Measurements from ENCODE around the gene PCK2.

PCK2 gene

GRCh38 chr14:24077086-24077485, 17.0 kb upstream of the PCK2 start:
- DNase-seq = no peak

GRCh38 chr14:24078146-24078545, 16.0 kb upstream of the PCK2 start:
- DNase-seq = no peak

GRCh38 chr14:24079491-24080141, 14.5 kb upstream of the PCK2 start:
- no peak for DNase-seq

GRCh38 chr14:24080142-24080530, 14.0 kb upstream of the PCK2 start:
- no peak for DNase-seq

- DNase-seq = peak; percentile 61
These were observed 13.0 kb upstream of the PCK2 start for GRCh38 chr14:24080888-24081738.

GRCh38 chr14:24081739-24082211, 12.3 kb upstream of the PCK2 start:
- no peak for DNase-seq

- no peak for DNase-seq
These were observed 11.6 kb upstream of the PCK2 start for GRCh38 chr14:24082411-24083080.

GRCh38 chr14:24083462-24083861, 10.6 kb upstream of the PCK2 start:
- DNase-seq = no peak

- no peak for DNase-seq
These were observed 9.7 kb upstream of the PCK2 start for GRCh38 chr14:24084440-24084839.

GRCh38 chr14:24085215-24085614, 8.9 kb upstream of the PCK2 start:
- no peak for DNase-seq

GRCh38 chr14:24086193-24086955, 7.7 kb upstream of the PCK2 start:
- DNase-seq = no peak

GRCh38 chr14:24087004-24087403, 7.1 kb upstream of the PCK2 start:
- no peak for DNase-seq

- DNase-seq = no peak
These were observed 6.0 kb upstream of the PCK2 start for GRCh38 chr14:24088095-24088494.

- DNase-seq = no peak
These were observed 4.2 kb upstream of the PCK2 start for GRCh38 chr14:24089890-24090289.

- no peak for DNase-seq
These were observed 2.0 kb upstream of the PCK2 start for GRCh38 chr14:24092110-24092504.

- no peak for DNase-seq
These were observed 1.5 kb upstream of the PCK2 start for GRCh38 chr14:24092505-24093206.

- DNase-seq = no peak
These were observed 757 bp upstream of the PCK2 start for GRCh38 chr14:24093207-24093900.

- no peak for DNase-seq
These were observed 745 bp downstream of the PCK2 start for GRCh38 chr14:24094841-24095270.

GRCh38 chr14:24095271-24096068, 1.4 kb downstream of the PCK2 start:
- no peak for DNase-seq

GRCh38 chr14:24096545-24097181, 2.6 kb downstream of the PCK2 start:
- DNase-seq = no peak
